HAP-1 (cell line): ENCODE data around the gene PTPRN2.

Experiments used
- DNase-seq, 2 experiments: peaks; one replicate each; pipeline ENCODE4 v3.0.0-alpha.2; 2016 to 2020; ENCODE audit warnings: low spot score in 2 of 2
- H3K27me3 ChIP-seq: fragments of 250-450 bp; sonication (Bioruptor Pico); 2 replicates; pipeline ENCODE4 v1.5.1; 2020; ENCODE audit warnings: low read depth, mild to moderate bottlenecking, moderate library complexity
- H3K36me3 ChIP-seq: fragments of 250-450 bp; sonication (Bioruptor Pico); replicated peaks from 2 replicates; pipeline ENCODE4 v1.5.1; 2020; ENCODE audit warnings: mild to moderate bottlenecking
- H3K4me1 ChIP-seq: fragments of 250-450 bp; sonication (Bioruptor Pico); 2 replicates; pipeline ENCODE4 v1.5.1; 2020; ENCODE audit warnings: mild to moderate bottlenecking
- H3K4me3 ChIP-seq: fragments of 250-450 bp; sonication (Bioruptor Pico); 2 replicates; pipeline ENCODE4 v1.5.1; 2020; ENCODE audit warnings: mild to moderate bottlenecking, moderate library complexity
- H3K9me3 ChIP-seq: fragments of 250-450 bp; sonication (Bioruptor Pico); 2 replicates; pipeline ENCODE4 v1.5.1; 2020; ENCODE audit warnings: mild to moderate bottlenecking, moderate library complexity
- in situ Hi-C: fragments of 300-500 bp; cut with MboI; formaldehyde crosslinking; loops from 3 replicates; pipeline ENCODE4 v1.14.3; 2020; ENCODE audit warnings: low sequenced_read_pairs, inconsistent platforms, mixed read lengths

PTPRN2 gene

GRCh38 chr7:157547102-157547501, 1040.5 kb downstream of the PTPRN2 start:
- H3K4me1 ChIP-seq = no peaks in the 10 kb centered on the region
- H3K36me3 ChIP-seq = no peaks in the 10 kb centered on the region
- in situ Hi-C loops = no loop called here
- DNase-seq = no peak
- no peaks in the 10 kb centered on the region for H3K9me3 ChIP-seq
- H3K4me3 ChIP-seq = no peak overlapping the region
- no peaks in the 10 kb centered on the region for H3K27me3 ChIP-seq

GRCh38 chr7:157545681-157546060, 1042.0 kb downstream of the PTPRN2 start:
- in situ Hi-C loops = no loop called here
- H3K36me3 ChIP-seq = no peaks in the 10 kb centered on the region
- no peaks in the 10 kb centered on the region for H3K27me3 ChIP-seq
- no peaks in the 10 kb centered on the region for H3K9me3 ChIP-seq
- H3K4me1 ChIP-seq = no peaks in the 10 kb centered on the region
- no peak overlapping the region for H3K4me3 ChIP-seq
- no peak for DNase-seq

- no peak overlapping the region for H3K4me3 ChIP-seq
- DNase-seq = no peak
- in situ Hi-C loops = no loop called here
- no peaks in the 10 kb centered on the region for H3K4me1 ChIP-seq
- H3K9me3 ChIP-seq = no peaks in the 10 kb centered on the region
- no peaks in the 10 kb centered on the region for H3K36me3 ChIP-seq
- H3K27me3 ChIP-seq = no peaks in the 10 kb centered on the region
These were observed 1042.5 kb downstream of the PTPRN2 start for GRCh38 chr7:157544980-157545680.

- Histone ChIP-seq H3K4me1 (no peaks in the 10 kb centered on the region), H3K9me3 (no peaks in the 10 kb centered on the region), H3K27me3 (no peaks in the 10 kb centered on the region), H3K36me3 (no peaks in the 10 kb centered on the region), H3K4me3 (no peak overlapping the region)
- in situ Hi-C loops = no loop called here
- no peak for DNase-seq
These were observed 1043.4 kb downstream of the PTPRN2 start for GRCh38 chr7:157544226-157544625.

- no peak for DNase-seq
- H3K36me3 ChIP-seq = no peaks in the 10 kb centered on the region
- in situ Hi-C loops = no loop called here
- no peaks in the 10 kb centered on the region for H3K9me3 ChIP-seq
- H3K27me3 ChIP-seq = no peaks in the 10 kb centered on the region
- no peak overlapping the region for H3K4me3 ChIP-seq
- H3K4me1 ChIP-seq = no peaks in the 10 kb centered on the region
These were observed 1043.8 kb downstream of the PTPRN2 start for GRCh38 chr7:157543791-157544190.

- no peaks in the 10 kb centered on the region for H3K4me1 ChIP-seq
- H3K36me3 ChIP-seq = no peaks in the 10 kb centered on the region
- DNase-seq = no peak
- no peak overlapping the region for H3K4me3 ChIP-seq
- H3K27me3 ChIP-seq = no peaks in the 10 kb centered on the region
- no peaks in the 10 kb centered on the region for H3K9me3 ChIP-seq
- in situ Hi-C loops = no loop called here
These were observed 1044.3 kb downstream of the PTPRN2 start for GRCh38 chr7:157543276-157543675.

- Histone ChIP-seq H3K9me3 (no peaks in the 10 kb centered on the region), H3K27me3 (no peaks in the 10 kb centered on the region), H3K4me3 (no peak overlapping the region), H3K36me3 (no peaks in the 10 kb centered on the region), H3K4me1 (no peaks in the 10 kb centered on the region)
- in situ Hi-C loops = no loop called here
- no peak for DNase-seq
These were observed 1045.3 kb downstream of the PTPRN2 start for GRCh38 chr7:157542068-157543021.

GRCh38 chr7:157541295-157542067, 1046.1 kb downstream of the PTPRN2 start:
- no peak for DNase-seq
- Histone ChIP-seq H3K4me3 (no peak overlapping the region), H3K36me3 (no peaks in the 10 kb centered on the region), H3K27me3 (no peaks in the 10 kb centered on the region), H3K4me1 (no peaks in the 10 kb centered on the region), H3K9me3 (no peaks in the 10 kb centered on the region)
- in situ Hi-C loops = no loop called here

- Histone ChIP-seq H3K4me1 (no peaks in the 10 kb centered on the region), H3K36me3 (no peaks in the 10 kb centered on the region), H3K9me3 (no peaks in the 10 kb centered on the region), H3K4me3 (no peak overlapping the region), H3K27me3 (no peaks in the 10 kb centered on the region)
- no peak for DNase-seq
- in situ Hi-C loops = no loop called here
These were observed 1046.9 kb downstream of the PTPRN2 start for GRCh38 chr7:157540606-157541294.

GRCh38 chr7:157540020-157540419, 1047.6 kb downstream of the PTPRN2 start:
- DNase-seq = no peak
- Histone ChIP-seq H3K36me3 (no peaks in the 10 kb centered on the region), H3K4me1 (no peaks in the 10 kb centered on the region), H3K9me3 (no peaks in the 10 kb centered on the region), H3K27me3 (no peaks in the 10 kb centered on the region), H3K4me3 (no peak overlapping the region)
- in situ Hi-C loops = no loop called here

- H3K9me3 ChIP-seq = no peaks in the 10 kb centered on the region
- no peak for DNase-seq
- H3K36me3 ChIP-seq = no peaks in the 10 kb centered on the region
- H3K4me3 ChIP-seq = no peak overlapping the region
- no peaks in the 10 kb centered on the region for H3K27me3 ChIP-seq
- no peaks in the 10 kb centered on the region for H3K4me1 ChIP-seq
- in situ Hi-C loops = no loop called here
These were observed 1048.1 kb downstream of the PTPRN2 start for GRCh38 chr7:157539521-157539920.

GRCh38 chr7:157538735-157539134, 1048.9 kb downstream of the PTPRN2 start:
- no peaks in the 10 kb centered on the region for H3K36me3 ChIP-seq
- DNase-seq = no peak
- no peak overlapping the region for H3K4me3 ChIP-seq
- H3K27me3 ChIP-seq = no peaks in the 10 kb centered on the region
- H3K4me1 ChIP-seq = no peaks in the 10 kb centered on the region
- in situ Hi-C loops = no loop called here
- H3K9me3 ChIP-seq = no peaks in the 10 kb centered on the region

GRCh38 chr7:157538321-157538720, 1049.3 kb downstream of the PTPRN2 start:
- Histone ChIP-seq H3K36me3 (no peaks in the 10 kb centered on the region), H3K27me3 (no peaks in the 10 kb centered on the region), H3K4me1 (no peaks in the 10 kb centered on the region), H3K9me3 (no peaks in the 10 kb centered on the region), H3K4me3 (no peak overlapping the region)
- no peak for DNase-seq
- in situ Hi-C loops = no loop called here
